Jurkat, Clone E6-1 (cell line): ENCODE data around the gene ABCD4.

ENCODE experiments used
- DNase-seq: peaks from one replicate; pipeline ENCODE4 v3.0.0-alpha.2; 2011; ENCODE audit warnings: low read depth, low spot score
- H3K4me3 ChIP-seq: 2 replicates; pipeline ENCODE4 v1.5.1; 2011; ENCODE audit warnings: mild to moderate bottlenecking, low read length, control low read depth, moderate library complexity

ABCD4 gene

DNA sequence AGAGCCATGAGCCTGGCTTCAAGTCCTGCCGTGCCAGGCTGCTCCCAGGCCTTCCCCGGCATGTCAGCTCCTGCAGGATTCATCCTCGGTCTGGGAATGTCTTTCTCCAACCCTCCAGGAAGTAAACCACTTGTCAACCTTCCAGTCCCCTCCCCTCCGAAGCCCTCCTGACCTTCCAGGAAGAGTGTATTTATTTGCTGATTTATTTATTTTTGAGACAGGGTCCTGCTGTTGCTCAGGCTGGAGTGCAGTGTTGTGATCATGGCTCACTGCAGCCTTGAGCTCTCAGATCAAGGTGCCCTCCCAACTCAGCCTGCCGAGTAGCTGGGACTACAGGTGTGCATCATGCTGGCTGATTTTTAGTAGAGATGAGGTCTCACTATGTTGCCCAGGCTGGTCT is 38.8 kb downstream of the ABCD4 start:
- DNase-seq = no peak
- H3K4me3 ChIP-seq = no peak overlapping the region

- no peak for DNase-seq
- no peak overlapping the region for H3K4me3 ChIP-seq
These were observed 39.6 kb downstream of the ABCD4 start for GRCh38 chr14:74263181-74263580.

GRCh38 chr14:74262076-74262475 is 40.7 kb downstream of the ABCD4 start:
- H3K4me3 ChIP-seq = no peak overlapping the region
- DNase-seq = no peak

DNA sequence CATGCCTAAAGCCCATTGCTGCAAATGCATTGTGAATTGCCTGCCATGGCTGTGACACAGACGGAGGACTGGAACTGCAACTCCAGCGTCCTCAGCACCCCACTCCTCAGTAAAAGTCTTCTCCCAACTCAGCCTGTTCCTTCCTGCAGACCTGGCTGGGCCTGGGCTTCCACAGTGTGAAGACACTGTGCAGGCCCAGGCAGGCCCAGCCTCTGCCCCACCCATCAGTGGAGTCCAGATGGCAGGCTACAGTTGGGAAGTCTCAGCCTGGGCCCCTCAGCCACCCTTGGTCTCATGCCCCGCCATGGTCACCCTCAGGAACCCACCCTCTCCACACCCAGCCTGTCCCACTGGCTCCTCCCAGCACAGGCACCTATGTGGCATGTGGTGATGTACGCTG is 41.4 kb downstream of the ABCD4 start:
- DNase-seq = no peak
- no peak overlapping the region for H3K4me3 ChIP-seq

DNA sequence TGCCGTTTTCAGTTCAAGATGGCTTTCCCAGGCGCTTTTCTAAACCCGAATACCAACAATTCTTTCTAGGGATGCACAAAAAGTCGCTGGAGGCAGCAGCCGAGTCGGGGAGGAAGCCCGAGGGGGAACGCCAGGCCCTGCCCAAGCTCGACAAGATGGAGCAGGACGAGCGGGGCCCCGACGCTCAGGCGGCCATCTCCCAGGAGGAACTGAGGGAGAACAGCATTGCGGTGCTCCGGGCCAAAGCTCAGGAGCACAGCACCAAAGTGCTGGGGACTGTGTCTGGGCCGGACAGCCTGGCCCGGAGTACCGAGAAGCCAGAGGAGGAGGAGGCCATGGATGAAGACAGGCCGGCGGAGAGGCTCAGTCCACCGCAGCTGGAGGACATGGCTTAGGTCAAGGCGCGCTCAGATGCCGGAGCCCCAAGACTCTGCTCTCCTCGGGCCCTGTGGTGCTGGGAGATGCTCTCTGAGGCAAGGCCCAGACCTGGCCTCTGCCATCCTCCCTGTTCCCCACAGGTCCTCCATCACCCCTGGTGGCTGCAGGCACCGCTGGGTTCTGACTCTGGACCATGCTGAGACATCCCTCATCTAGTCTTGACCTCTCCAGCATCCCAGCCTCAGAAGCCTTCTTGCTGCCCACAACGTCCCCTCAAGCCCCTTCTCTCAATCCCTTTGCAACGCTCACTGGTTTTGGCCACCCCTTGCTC is 42.1 kb downstream of the ABCD4 start:
- H3K4me3 ChIP-seq = no peak overlapping the region
- DNase-seq = no peak

DNA sequence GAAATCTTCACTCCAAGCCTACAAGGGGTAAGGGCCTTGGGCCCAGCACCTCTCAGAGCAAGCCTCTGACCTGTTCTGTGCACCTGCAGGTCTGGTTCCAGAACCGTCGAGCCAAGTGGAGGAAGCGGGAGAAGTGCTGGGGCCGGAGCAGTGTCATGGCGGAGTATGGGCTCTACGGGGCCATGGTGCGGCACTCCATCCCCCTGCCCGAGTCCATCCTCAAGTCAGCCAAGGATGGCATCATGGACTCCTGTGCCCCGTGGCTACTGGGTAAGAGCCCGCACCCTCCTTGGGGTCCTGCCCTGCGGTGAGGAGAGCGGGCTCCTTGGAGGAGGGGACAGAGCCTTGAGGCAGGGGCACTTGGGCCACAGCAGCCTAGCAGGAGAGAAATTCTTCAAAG is 43.2 kb downstream of the ABCD4 start:
- DNase-seq = no peak
- no peak overlapping the region for H3K4me3 ChIP-seq

DNA sequence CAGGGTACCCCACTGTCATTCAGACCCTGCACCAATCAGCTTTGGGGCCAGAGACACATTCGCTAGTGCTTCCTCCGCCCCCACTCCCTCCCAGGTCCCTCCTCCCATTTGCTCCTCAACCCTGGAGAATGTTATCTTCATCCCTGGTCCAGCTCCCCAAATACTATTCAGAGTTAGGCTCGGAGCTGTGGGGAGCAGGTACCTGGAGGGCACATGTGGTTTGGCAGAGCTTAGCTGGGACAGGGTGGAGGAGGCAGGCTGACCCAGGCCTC is 44.0 kb downstream of the ABCD4 start:
- no peak overlapping the region for H3K4me3 ChIP-seq

GRCh38 chr14:74257941-74258763 is 44.6 kb downstream of the ABCD4 start:
- H3K4me3 ChIP-seq = peak overlapping the region; percentile 57
- no peak for DNase-seq

More for the DNA sequence above, 44.0 kb downstream of the ABCD4 start:
- no peak for DNase-seq

GRCh38 chr14:74257078-74257940 is 45.4 kb downstream of the ABCD4 start:
- peak; percentile 38 for DNase-seq
- peak overlapping the region; percentile 57 for H3K4me3 ChIP-seq

DNA sequence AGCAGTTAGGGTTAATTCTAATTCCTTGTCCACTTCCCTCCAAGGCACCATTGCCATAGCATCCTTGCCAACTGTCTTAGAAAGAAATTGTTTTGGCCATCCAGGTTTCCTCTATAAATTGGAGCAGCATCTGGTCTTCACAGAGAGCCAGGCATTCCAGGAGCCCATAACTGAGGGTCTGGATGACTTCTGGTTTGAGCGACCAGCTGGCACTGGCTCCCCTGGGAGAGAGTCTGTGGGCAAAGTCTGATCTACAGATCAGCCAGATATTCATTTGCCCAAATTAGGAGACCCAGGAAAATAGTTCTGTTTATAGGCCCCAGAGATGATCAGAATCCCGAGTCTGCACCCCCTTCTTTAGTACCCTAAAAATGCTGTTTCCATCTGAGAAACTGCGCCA is 47.5 kb downstream of the ABCD4 start:
- no peak overlapping the region for H3K4me3 ChIP-seq
- no peak for DNase-seq

DNA sequence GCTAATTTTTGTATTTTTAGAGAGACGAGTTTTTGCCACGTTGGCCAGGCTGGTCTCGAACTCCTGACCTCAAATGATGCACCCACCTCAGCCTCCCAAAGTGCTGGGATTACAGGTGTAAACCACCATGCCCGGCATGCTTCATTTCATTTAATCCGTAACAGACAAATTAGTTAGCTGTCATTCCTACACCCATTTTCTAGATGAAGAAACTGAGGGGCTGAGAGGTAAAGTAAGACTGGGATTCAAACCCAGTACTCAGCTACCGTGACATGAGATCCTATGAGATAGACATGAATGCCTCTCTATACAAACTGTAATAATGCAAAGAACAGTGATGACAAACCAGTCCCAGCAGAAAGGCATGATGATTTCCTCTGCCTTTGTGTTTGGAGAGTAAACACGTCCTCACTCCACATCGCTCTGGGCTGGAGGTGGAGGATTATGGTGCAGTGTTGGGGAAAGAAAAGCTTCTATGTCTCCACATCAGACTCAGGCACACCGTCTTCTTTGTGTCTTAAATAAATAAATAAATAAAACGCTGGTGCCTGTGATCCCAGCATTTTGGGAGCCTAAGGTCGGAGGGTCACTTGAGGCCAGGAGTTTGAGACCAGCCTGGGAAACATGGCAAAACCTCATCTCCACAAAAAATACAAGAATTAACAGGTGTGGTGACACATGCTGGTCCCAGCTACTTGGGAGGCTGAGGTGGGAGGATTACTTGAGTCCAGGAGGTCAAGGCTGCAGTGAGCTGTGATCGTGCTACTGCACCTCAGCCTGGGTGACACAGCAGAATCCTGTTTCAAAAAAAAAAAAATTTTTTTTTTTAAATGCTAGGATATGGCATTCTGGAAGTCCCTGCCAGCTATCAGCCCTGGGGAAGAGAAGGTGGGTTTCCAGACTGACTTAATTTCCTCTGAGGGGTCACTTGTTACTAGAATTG is 53.0 kb downstream of the ABCD4 start:
- no peak for DNase-seq
- H3K4me3 ChIP-seq = no peak overlapping the region

GRCh38 chr14:74248017-74248416 is 54.7 kb downstream of the ABCD4 start:
- no peak for DNase-seq

GRCh38 chr14:74246542-74246941 is 56.2 kb downstream of the ABCD4 start:
- no peak overlapping the region for H3K4me3 ChIP-seq
- no peak for DNase-seq

More at GRCh38 chr14:74248017-74248416, 54.7 kb downstream of the ABCD4 start:
- H3K4me3 ChIP-seq = no peak overlapping the region

DNA sequence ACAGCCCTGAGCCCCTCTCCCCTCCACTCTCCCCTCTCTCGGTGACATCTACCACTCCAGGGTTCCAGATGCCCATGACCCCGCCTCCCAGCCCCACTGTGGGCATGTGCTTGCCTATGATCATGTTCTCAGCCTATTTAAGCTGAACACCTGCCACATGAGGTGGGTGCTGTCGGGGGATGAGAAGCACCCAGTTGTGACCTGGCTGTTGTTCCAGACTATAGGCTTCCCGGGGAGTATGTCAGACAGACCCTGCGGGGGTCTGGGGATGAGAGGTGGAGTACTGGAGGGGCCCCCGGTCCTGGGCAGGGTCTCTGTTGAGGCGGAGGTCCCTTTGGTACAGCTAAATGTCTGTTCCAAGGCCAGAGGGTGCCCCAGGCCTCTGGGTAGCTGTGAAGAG is 57.4 kb downstream of the ABCD4 start:
- no peak for DNase-seq
- no peak overlapping the region for H3K4me3 ChIP-seq

DNA sequence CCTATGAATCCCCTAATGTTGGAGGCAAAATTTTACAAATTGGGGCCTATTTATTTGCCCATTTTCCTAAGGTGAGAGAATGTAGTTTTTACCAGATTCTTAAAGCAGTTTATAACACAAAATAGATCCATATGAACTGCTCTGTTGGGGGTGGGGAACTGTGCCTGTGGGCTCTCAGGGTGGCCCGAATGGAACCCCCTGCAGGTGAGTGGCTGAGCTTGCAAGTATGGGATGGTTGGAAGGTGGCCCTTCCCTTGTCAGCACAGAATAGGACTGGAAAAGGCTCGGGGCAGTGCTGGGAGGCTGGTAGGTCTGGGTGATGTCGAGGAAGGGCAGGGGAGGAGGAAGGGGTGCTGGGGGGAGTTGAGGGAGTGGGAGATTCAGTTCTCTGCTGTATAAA is 58.6 kb downstream of the ABCD4 start:
- DNase-seq = no peak
- no peak overlapping the region for H3K4me3 ChIP-seq

GRCh38 chr14:74243051-74243450 is 59.7 kb downstream of the ABCD4 start:
- no peak for DNase-seq

GRCh38 chr14:74242780-74243042 is 60.0 kb downstream of the ABCD4 start:
- DNase-seq = no peak
- no peak overlapping the region for H3K4me3 ChIP-seq

More at GRCh38 chr14:74243051-74243450, 59.7 kb downstream of the ABCD4 start:
- no peak overlapping the region for H3K4me3 ChIP-seq

DNA sequence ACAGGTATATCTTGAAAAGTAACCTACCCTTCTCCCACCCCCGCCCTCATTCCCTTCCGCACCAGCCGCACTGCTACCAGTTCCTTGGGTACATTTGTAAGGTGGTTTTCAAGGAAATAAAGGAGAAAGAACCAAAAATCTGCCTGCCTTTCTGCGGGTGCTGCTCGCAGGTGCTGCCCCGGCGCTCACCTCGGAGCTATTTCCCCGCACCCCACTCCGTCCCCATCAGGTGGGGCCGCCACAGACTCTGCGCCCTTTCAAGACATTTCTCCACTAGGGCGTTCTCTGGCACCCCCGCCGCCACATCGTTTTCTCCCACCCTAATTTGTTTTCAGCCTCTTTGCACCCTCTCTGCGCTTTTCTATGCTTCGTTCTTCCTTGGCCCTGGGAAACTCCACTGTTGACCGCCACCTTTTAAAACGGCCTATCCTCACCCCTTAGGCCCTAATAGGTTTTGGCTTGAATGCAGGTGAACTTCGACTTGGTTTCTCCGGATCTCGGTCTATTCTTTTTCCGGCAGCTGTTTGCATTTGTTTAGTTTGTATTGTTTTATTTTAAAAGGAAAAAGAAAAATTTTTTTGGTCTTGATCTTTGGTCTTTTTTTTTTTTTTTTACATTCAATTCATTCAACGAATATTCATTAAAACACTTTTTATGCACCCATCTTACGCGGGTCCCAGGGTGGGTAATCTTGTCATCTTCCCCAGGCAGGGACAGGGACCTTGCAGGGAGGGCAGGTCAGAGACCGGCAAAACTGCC is 60.5 kb downstream of the ABCD4 start:
- DNase-seq = no peak
- H3K4me3 ChIP-seq = no peak overlapping the region

DNA sequence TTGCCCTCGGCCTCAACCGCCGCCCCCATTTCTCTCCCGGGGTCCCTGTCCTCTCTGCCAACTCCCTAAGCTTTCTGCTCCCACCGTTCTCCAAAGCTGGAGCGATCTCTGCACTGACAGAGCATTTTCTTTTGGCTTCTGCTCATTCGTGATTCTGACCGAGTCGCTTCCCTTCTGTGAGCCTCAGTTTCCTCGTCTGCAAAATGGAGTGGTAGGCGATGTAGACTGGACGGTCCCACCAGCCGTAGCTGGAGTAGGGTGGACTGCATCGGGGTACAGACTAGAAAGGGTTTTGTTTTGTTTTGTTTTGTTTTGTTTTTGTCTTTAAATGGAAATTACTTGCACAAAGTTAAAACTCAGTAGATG is 61.1 kb downstream of the ABCD4 start:
- DNase-seq = no peak
- no peak overlapping the region for H3K4me3 ChIP-seq
